HTR-8/SVneo (cell line): Measurements from ENCODE around the gene DLG2.

Experiments
- DNase-seq: peaks from one replicate; pipeline ENCODE4 v3.0.0; 2011; ENCODE audit warnings: low spot score, mixed read lengths; ENCODE audit not compliant: insufficient read length
- FAIRE-seq: peaks from 2 replicates; lab custom pipeline; 2011; peaks lifted over from hg19 to GRCh38; lab: Jason Lieb, UNC

Gene DLG2

GRCh38 chr11:84950569-84951270, 676.4 kb downstream of the DLG2 start:
- FAIRE-seq (no peak), DNase-seq (no peak)

DNA sequence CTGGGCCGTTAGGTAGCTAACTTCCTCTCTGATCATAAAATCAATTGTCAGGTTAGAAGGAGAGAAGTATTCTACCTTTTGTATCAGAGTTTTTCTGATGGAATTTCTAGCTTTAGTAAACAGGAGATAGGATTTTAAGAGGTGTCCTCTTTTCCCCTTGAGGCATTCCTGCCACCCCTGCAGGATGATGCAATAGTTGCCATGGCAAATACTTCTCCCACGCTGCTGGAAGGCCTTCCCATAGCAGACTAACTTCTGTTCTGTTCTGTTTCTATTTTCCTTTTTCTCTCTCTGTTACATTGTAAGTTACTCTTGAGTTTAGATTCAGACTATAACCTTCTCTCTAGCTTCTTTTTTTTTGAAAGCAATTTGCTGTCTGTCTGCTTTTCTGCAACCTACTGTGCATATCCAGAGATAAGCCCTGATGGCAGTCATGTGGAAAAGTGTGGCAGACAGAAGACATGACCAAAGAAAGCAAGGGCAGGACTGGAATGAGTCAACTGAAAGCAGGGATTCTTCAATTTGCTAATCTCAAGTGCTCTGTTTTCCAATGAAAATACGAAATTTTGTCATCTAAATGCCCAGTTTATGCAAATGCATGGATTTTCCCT, 679.1 kb downstream of the DLG2 start:
- DNase-seq (no peak), FAIRE-seq (no peak)

DNA sequence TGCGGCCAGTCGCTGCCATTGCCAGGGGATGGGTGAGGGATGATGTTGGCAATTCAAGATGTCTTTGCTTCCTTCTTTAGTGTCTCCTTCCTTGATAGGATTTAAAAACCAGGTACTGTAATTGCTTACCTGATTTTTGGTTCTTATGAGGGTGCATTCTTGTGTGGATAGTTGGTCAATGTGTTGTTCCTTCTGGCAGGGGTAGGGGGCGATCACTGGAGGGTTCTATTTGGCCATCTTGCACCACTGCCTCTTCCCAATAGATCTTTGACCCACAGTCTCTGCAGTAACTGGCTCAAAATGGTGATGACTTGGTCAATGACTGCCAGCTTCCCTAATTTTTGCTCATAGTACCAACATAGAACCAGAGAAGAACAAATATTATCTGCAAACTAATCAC, 680.1 kb downstream of the DLG2 start:
- FAIRE-seq (no peak), DNase-seq (no peak)

GRCh38 chr11:84930863-84931262, 696.3 kb downstream of the DLG2 start:
- no peak for DNase-seq
- no peak for FAIRE-seq

DNA sequence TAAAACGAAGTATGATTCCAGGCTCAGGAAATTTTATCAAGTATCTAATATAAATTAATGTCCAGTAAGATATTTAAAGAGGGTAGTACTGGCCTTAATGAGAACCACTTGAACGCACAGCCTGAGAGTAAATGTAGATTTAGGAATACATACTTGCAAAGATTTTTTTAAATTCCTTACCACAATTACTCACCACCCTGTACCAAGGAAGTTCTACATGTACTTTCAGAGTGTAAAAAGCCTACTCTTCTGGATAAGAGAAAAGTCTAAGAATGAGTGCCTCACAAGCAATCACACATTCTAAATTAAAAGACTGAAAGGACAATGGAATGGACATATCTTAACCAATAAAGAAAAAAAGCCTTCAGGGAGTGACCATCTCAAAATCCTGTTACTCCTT, 697.4 kb downstream of the DLG2 start:
- FAIRE-seq: no peak
- DNase-seq: no peak

GRCh38 chr11:84924154-84924692, 702.9 kb downstream of the DLG2 start:
- no peak for FAIRE-seq
- no peak for DNase-seq

GRCh38 chr11:84923489-84923888, 703.7 kb downstream of the DLG2 start:
- FAIRE-seq (no peak), DNase-seq (no peak)

GRCh38 chr11:84922836-84923235, 704.3 kb downstream of the DLG2 start:
- no peak for FAIRE-seq
- DNase-seq: no peak

GRCh38 chr11:84922212-84922805, 704.8 kb downstream of the DLG2 start:
- DNase-seq: no peak
- no peak for FAIRE-seq

- no peak for DNase-seq
- no peak for FAIRE-seq
Observed at GRCh38 chr11:84914511-84914910, 712.6 kb downstream of the DLG2 start.

- DNase-seq: no peak
- no peak for FAIRE-seq
Observed at GRCh38 chr11:84909740-84910139, 717.4 kb downstream of the DLG2 start.

GRCh38 chr11:84906995-84907394, 720.1 kb downstream of the DLG2 start:
- no peak for FAIRE-seq
- no peak for DNase-seq

DNA sequence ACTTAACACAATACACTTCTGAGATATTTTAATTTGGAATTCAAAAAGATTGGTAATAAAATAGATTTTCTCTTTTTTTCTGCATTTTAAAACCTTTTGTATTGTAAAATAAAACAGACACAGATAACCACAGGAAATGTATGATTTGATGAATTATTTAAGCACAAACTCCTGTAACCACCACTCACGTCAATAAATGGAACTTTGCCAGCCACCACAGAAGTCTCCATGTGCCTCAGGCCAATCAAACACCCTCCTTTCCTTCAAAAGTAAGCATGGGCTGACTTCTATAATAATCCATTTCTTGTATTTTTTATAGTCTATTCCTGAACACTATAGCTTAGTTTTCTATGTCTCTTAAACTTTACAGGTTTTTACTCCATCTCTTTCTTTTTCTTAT, 721.7 kb downstream of the DLG2 start:
- no peak for FAIRE-seq
- no peak for DNase-seq

DNA sequence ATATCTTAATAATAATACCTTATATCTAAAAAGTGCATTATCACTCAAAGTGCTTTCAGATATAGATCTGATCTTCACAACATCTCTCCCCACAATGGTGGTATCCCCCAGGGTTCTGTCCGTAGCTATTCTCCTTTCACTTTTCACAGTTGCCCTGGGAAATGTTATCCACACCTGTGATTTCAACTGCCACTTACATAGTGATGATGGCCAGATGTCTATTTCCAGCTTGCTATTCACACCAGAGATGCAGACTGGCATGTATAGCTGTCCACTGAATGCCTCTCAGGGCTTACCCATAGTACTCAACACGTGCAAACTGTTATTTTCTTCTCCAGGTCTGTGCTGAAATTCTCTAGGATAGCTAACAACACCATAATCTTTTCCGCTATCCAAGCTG, 724.7 kb downstream of the DLG2 start:
- DNase-seq (no peak), FAIRE-seq (no peak)

DNA sequence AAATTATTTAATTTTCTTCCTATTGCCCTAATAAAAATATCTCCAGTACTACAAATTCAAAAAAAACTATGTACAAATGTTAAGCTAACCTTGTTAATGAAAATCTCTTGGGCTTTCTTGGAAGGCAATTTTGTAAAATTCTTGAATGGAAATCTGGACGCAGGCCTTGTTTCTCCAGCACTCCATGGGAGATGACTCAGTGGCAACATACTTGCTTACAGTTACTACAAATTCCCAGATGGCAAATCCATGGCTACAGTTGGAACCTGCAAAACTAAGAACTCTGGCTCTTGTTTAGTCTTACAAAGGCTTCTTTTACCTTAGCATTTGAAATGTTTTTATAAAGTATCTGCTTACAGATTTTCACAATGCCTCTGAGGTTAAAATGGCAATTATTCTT, 725.2 kb downstream of the DLG2 start:
- no peak for FAIRE-seq

GRCh38 chr11:84899740-84900139, 727.4 kb downstream of the DLG2 start:
- FAIRE-seq (no peak), DNase-seq (no peak)

More for the DNA sequence above, 725.2 kb downstream of the DLG2 start:
- no peak for DNase-seq

DNA sequence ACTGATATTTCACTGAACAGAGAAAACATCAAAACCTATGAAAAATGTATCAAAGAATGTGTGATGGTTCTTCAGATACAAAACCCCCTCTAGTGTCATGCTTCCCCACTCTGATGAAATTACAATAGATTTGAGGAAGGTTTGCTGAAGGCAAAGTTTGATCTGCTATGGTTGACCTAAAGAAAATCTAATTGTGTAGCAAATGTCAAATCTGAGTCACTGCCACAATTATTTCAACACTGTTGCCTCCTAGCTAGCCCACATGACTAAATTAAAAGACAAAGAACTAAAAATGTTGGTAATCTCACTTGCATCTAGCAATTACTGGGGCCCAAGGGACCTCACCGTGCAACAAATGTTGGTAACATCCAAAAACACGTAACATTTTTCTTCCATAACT, 728.0 kb downstream of the DLG2 start:
- no peak for DNase-seq
- FAIRE-seq: no peak

- FAIRE-seq (peak; percentile 4), DNase-seq (no peak)
Observed at GRCh38 chr11:84894666-84895065, 732.5 kb downstream of the DLG2 start.

DNA sequence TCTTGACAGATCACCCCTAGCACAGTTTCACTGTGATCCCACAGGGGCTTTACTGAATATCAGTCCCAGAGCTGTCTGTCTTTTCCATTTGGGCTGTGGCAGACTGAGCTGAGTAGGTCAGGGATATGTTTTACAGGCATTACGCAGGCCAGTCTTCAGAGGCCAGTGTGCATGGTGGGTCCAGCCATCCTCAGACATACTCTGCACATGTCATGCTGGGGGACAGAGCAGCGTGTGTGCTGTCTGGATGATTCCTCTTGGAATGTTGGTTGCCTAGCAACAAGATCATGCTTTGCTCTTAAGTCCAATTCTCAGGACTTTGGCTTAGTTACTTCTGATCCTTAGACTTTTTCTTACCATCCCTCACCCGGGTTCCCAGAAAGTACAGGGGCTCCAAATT, 736.5 kb downstream of the DLG2 start:
- no peak for FAIRE-seq

DNA sequence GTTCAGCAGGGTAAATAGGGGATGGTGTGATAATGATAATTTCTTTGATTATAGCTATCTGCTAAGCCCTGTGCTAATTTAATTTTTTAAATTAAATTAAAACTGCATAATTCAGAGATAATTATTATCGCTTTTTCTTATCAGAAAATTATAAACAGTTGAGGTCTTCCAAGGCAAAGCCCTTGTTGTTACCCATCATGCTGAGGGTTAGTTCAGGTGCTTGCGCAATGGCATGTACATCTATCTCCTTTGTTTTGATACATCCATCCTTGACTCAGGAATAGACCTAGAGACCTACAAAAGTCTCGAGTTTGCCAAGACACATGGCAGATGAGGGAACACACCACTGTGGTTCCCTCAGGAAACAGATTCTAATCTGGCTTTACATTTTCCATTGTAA, 737.6 kb downstream of the DLG2 start:
- DNase-seq (no peak), FAIRE-seq (no peak)

More for the DNA sequence above, 736.5 kb downstream of the DLG2 start:
- DNase-seq: no peak

- FAIRE-seq (no peak), DNase-seq (no peak)
Observed at GRCh38 chr11:84887055-84887629, 740.0 kb downstream of the DLG2 start.
